GM12892 (cell line): ENCODE data around the gene PCF11.

Experiments used
- POLR2A ChIP-seq: IDR thresholded peaks from 2 replicates; pipeline ENCODE4 v1.6.1; 2011; ENCODE audit warnings: low read depth, low read length, control low read depth
- POLR2AphosphoS5 ChIP-seq: IDR thresholded peaks from 2 replicates; pipeline ENCODE4 v1.6.1; 2011; ENCODE audit warnings: low read depth, low read length, control low read depth
- TAF1 ChIP-seq: IDR thresholded peaks from 2 replicates; pipeline ENCODE4 v1.6.1; 2011; ENCODE audit warnings: low read depth, mild to moderate bottlenecking, control low read depth, low read length, borderline replicate concordance

- TF ChIP-seq POLR2A (no peak), POLR2AphosphoS5 (no peak), TAF1 (no peak)
Observed at GRCh38 chr11:83158357-83158786, 1.4 kb downstream of the PCF11 start.
